Gastroesophageal sphincter (tissue), 3 donors: ENCODE results near the gene EMCN.

Source experiments
- CTCF ChIP-seq, 4 experiments: fragments of 200-600 bp in 2 of 4; fragments of 450-650 bp in 2 of 4; sonication (generic) in 1 of 4; IDR thresholded peaks; one replicate each; pipeline ENCODE4 v1.5.1; 2017 to 2019; ENCODE audit warnings: antibody characterized with exemption in 4 of 4, mild to moderate bottlenecking in 2 of 4, moderate library complexity in 2 of 4
- POLR2A ChIP-seq, 2 donors: fragments of 450-650 bp; IDR thresholded peaks; one replicate each; pipeline ENCODE4 v1.6.1; 2017; ENCODE audit warnings: antibody characterized with exemption in 2 of 2, mild to moderate bottlenecking in 2 of 2, moderate library complexity in 1 of 2

- TF ChIP-seq CTCF (IDR thresholded peaks at IDR 0.05) (no peak), POLR2A (IDR thresholded peaks at IDR 0.05) (no peak)
These were observed 170.6 kb downstream of the EMCN start for GRCh38 chr4:100347241-100347640.
